Endothelial cell of umbilical vein (primary cell): Measurements from ENCODE around the gene PHC3. TPM values are rescaled to one million over a fixed set of nuclear protein-coding genes. Genes with fewer than 3 reads are reported as not detected.

Experiments used
- BruUV-seq: library from RNA; stranded (reverse); fragments of 400-500 nt; replicated peaks from 2 replicates; lab custom pipeline; 2021; lab: Mats Ljungman, UMichigan
- CTCF ChIA-PET: fragments of 300-600, 350-600 bp; sonication (Branson Sonifier 250); formaldehyde crosslinking; loops from one replicate; lab custom pipeline; 2021; ENCODE audit warnings: antibody characterized with exemption, inconsistent platforms; lab: Charles Lee
- POLR2A ChIA-PET: fragments of 300-600, 350-600 bp; sonication (Branson Sonifier 250); formaldehyde crosslinking; loops from one replicate; lab custom pipeline; 2021; ENCODE audit warnings: antibody characterized with exemption, inconsistent platforms; lab: Charles Lee
- DNase-seq: peaks from one replicate; pipeline ENCODE4 v3.0.0-alpha.2; 2011; ENCODE audit warnings: low read depth, low spot score
- FAIRE-seq: peaks from 2 replicates; lab custom pipeline; 2011; peaks lifted over from hg19 to GRCh38; lab: Jason Lieb, UNC
- H2AFZ ChIP-seq: 2 replicates; pipeline ENCODE4 v1.6.0; 2012; ENCODE audit warnings: low read depth, low read length, control low read depth, inconsistent platforms
- H3K27ac ChIP-seq: 2 replicates; pipeline ENCODE4 v1.5.1; 2011; ENCODE audit warnings: low read depth, mild to moderate bottlenecking, control low read depth, low read length, moderate library complexity; ENCODE audit not compliant: insufficient read depth
- H3K27me3 ChIP-seq, 2 experiments: 2 replicates each; pipeline versions ENCODE4 v1.6.0 to v1.6.1; 2011; ENCODE audit warnings: low read length in 2 of 2, mixed read lengths in 1 of 2; ENCODE audit not compliant: control insufficient read depth in 2 of 2, insufficient read depth in 2 of 2
- H3K36me3 ChIP-seq, 2 experiments: 2 replicates in 1 of 2; 3 replicates in 1 of 2; pipeline ENCODE4 v1.5.1; 2011; ENCODE audit warnings: low read length in 2 of 2, mild to moderate bottlenecking in 1 of 2, moderate library complexity in 1 of 2; ENCODE audit not compliant: control insufficient read depth in 2 of 2, insufficient read depth in 2 of 2; ENCODE audit errors: extremely low read depth in 1 of 2
- H3K4me1 ChIP-seq: 3 replicates; pipeline ENCODE4 v1.5.1; 2011; ENCODE audit warnings: mild to moderate bottlenecking, low read length; ENCODE audit not compliant: control insufficient read depth, insufficient read depth; ENCODE audit errors: extremely low read depth
- H3K4me2 ChIP-seq: 2 replicates; pipeline ENCODE4 v1.6.1; 2011; ENCODE audit warnings: low read length, control low read depth, mixed read lengths; ENCODE audit not compliant: insufficient read depth
- H3K4me3 ChIP-seq, 3 experiments: fragments of 200-600 bp in 1 of 3; sonication (generic), shearing (Covaris generic) in 1 of 3; replicated peaks in 1 of 3; 2 replicates each; pipeline ENCODE4 v1.5.1; 2011 to 2016; ENCODE audit warnings: control low read depth in 3 of 3, low read length in 3 of 3, mild to moderate bottlenecking in 2 of 3, inconsistent platforms in 1 of 3, low read depth in 1 of 3, moderate library complexity in 1 of 3; ENCODE audit not compliant: insufficient read depth in 1 of 3
- H3K79me2 ChIP-seq: 2 replicates; pipeline ENCODE4 v1.6.0; 2012; ENCODE audit warnings: low read length, inconsistent platforms; ENCODE audit not compliant: control insufficient read depth, insufficient read depth
- H3K9ac ChIP-seq: replicated peaks from 2 replicates; pipeline ENCODE3; 2011; ENCODE audit warnings: low read length, control low read depth; ENCODE audit not compliant: insufficient read depth; ENCODE audit errors: extremely low read depth
- H3K9me1 ChIP-seq: replicated peaks from 3 replicates; pipeline ENCODE4 v1.6.0; 2011; ENCODE audit warnings: mild to moderate bottlenecking, low read length; ENCODE audit not compliant: control insufficient read depth, insufficient read depth; ENCODE audit errors: extremely low read depth
- H3K9me3 ChIP-seq: replicated peaks from 2 replicates; pipeline ENCODE4 v1.5.1; 2012; ENCODE audit warnings: low read length, inconsistent platforms; ENCODE audit not compliant: control insufficient read depth, insufficient read depth
- H4K20me1 ChIP-seq: replicated peaks from 2 replicates; pipeline ENCODE3; 2011; ENCODE audit warnings: mild to moderate bottlenecking, low read length; ENCODE audit not compliant: control insufficient read depth, insufficient read depth; ENCODE audit errors: extremely low read depth
- CTCF ChIP-seq, 2 donors: IDR thresholded peaks; 1 replicate in 1 of 2; 2 replicates in 1 of 2; pipeline ENCODE4 v1.5.1; 2011; ENCODE audit warnings: low read length in 2 of 2, mild to moderate bottlenecking in 2 of 2, moderate library complexity in 2 of 2, control low read depth in 1 of 2, inconsistent platforms in 1 of 2, low read depth in 1 of 2; ENCODE audit not compliant: insufficient read depth in 1 of 2; ENCODE audit errors: extremely low read depth in 1 of 2
- EZH2 ChIP-seq: IDR thresholded peaks from 2 replicates; pipeline ENCODE4 v1.6.1; 2012; ENCODE audit warnings: borderline replicate concordance, low read depth, mild to moderate bottlenecking, moderate library complexity, low read length, inconsistent platforms; ENCODE audit not compliant: severe bottlenecking
- FOS ChIP-seq: IDR thresholded peaks from 2 replicates; pipeline ENCODE4 v1.6.1; 2011; ENCODE audit warnings: mild to moderate bottlenecking, low read length, moderate library complexity, borderline replicate concordance; ENCODE audit not compliant: insufficient read depth
- GATA2 ChIP-seq: IDR thresholded peaks from 2 replicates; pipeline ENCODE4 v1.7.0; 2011; ENCODE audit warnings: low read depth, mild to moderate bottlenecking, moderate library complexity, mixed read lengths, low read length; ENCODE audit not compliant: insufficient read length, insufficient read depth
- JUN ChIP-seq: IDR thresholded peaks from 2 replicates; pipeline ENCODE4 v1.6.1; 2011; ENCODE audit warnings: borderline replicate concordance, low read depth; ENCODE audit not compliant: insufficient read length, insufficient read depth
- MAX ChIP-seq: IDR thresholded peaks from 2 replicates; pipeline ENCODE4 v1.6.1; 2011; ENCODE audit not compliant: insufficient read depth, insufficient read length
- MYC ChIP-seq: IDR thresholded peaks from one replicate; pipeline ENCODE4 v1.6.1; 2011; ENCODE audit warnings: mild to moderate bottlenecking, low read depth, low read length
- POLR2A ChIP-seq: IDR thresholded peaks from 2 replicates; pipeline ENCODE4 v1.6.1; 2012; ENCODE audit warnings: low read depth, mild to moderate bottlenecking, control low read depth, low read length
- POLR2AphosphoS5 ChIP-seq: IDR thresholded peaks from 2 replicates; pipeline ENCODE4 v1.6.1; 2012; ENCODE audit warnings: low read depth, mild to moderate bottlenecking, control low read depth, low read length, moderate library complexity; ENCODE audit not compliant: insufficient read depth
- dilution Hi-C: fragments of 300-500 bp; cut with MboI; formaldehyde crosslinking; loops from one replicate; pipeline ENCODE4 v1.15.0; 2019; ENCODE audit warnings: low sequenced_read_pairs; ENCODE audit not compliant: extremely low pct_ligation_motif_present
- intact Hi-C: fragments of 100-400 bp; cut with micrococcal nuclease; formaldehyde crosslinking; loops from one replicate; pipeline ENCODE4 v1.10.0; 2022
- polyA plus RNA-seq, 4 experiments: library from polyadenylated mRNA; depleted of rRNA in 3 of 4; stranded (reverse) in 3 of 4; unstranded in 1 of 4; fragments of >200 nt; gene quantifications; 2 replicates each; pipeline versions ENCODE4 v1.2.1 to v1.2.3, GENCODE V29; 2011 to 2012; ENCODE audit warnings: missing spikeins in 1 of 4
- total RNA-seq: library from RNA; stranded (reverse); gene quantifications from 2 replicates; pipeline ENCODE4 v1.2.3, GENCODE V29; 2021

PHC3 gene
- total and polyA plus RNA-seq, 2 donors (not counting 3 experiments of a cell fraction or from before 2014, with no cell fraction given), result 35.7 to 45.8 TPM

- ChIA-PET CTCF (no interaction called here), POLR2A (no interaction called here)
- intact Hi-C loops (no loop called here), dilution Hi-C loops (no loop called here)
- H3K4me1 ChIP-seq, result no peaks in the 10 kb centered on the region
- no peaks in the 10 kb centered on the region for H3K9me3 ChIP-seq
- TF ChIP-seq MAX, result no peak
- no peak for TF ChIP-seq GATA2
- no peak for TF ChIP-seq CTCF (IDR thresholded peaks at IDR 0.05; ENCODE audit: extremely low read depth in 1 of 2, insufficient read depth in 1 of 2, low read depth in 1 of 2, low read length in 2 of 2)
- no peak for TF ChIP-seq JUN
- no peak for TF ChIP-seq POLR2AphosphoS5
- no peak for TF ChIP-seq POLR2A
- TF ChIP-seq MYC, result no peak
- TF ChIP-seq EZH2, result no peak
- TF ChIP-seq FOS, result no peak
- no peaks in the 10 kb centered on the region for H3K79me2 ChIP-seq
- no peak for DNase-seq
- no peak for FAIRE-seq
- no peak overlapping the region for H3K27ac ChIP-seq
- no peak overlapping the region for H3K4me3 ChIP-seq
- no peaks in the 10 kb centered on the region for H3K27me3 ChIP-seq
- H3K9ac ChIP-seq, result no peak overlapping the region
- H4K20me1 ChIP-seq, result no peaks in the 10 kb centered on the region
- no peaks in the 10 kb centered on the region for H3K9me1 ChIP-seq
- no TSS peak for BruUV-seq
- no peak overlapping the region for H3K4me2 ChIP-seq
- H2AFZ ChIP-seq, result no peak overlapping the region
- no peaks in the 10 kb centered on the region for H3K36me3 ChIP-seq
Measured at GRCh38 chr3:170077361-170077760, 104.2 kb downstream of the PHC3 start.
